Gastroesophageal sphincter (tissue), 4 donors: ENCODE data around the gene PPP2R3A. TPM values are rescaled to one million over a fixed set of nuclear protein-coding genes. Genes with fewer than 3 reads are reported as not detected.

Experiments used
- ATAC-seq: fragments of 150-250 bp; one replicate; pipeline ENCODE4 v1.9.1; 2016; ENCODE audit warnings: mild to moderate bottlenecking, moderate library complexity
- H3K27ac ChIP-seq, 4 donors: fragments of 200-600 bp; sonication (generic) in 3 of 4; 1 replicate in 3 of 4; 2 replicates in 1 of 4; pipeline ENCODE4 v1.5.1; 2016 to 2019
- H3K27me3 ChIP-seq: fragments of 200-600 bp; sonication (generic); one replicate; pipeline ENCODE4 v1.5.1; 2019
- H3K36me3 ChIP-seq, 2 donors: fragments of 200-600 bp; sonication (generic); one replicate each; pipeline ENCODE4 v1.5.1; 2019; ENCODE audit warnings: control low read depth in 1 of 2
- H3K4me1 ChIP-seq, 3 donors: fragments of 200-600 bp; sonication (generic); 1 replicate in 2 of 3; 2 replicates in 1 of 3; pipeline ENCODE4 v1.5.1; 2016 to 2019; ENCODE audit warnings: control low read depth in 2 of 3
- H3K4me3 ChIP-seq, 2 donors: fragments of 200-600 bp; sonication (generic); one replicate each; pipeline ENCODE4 v1.5.1; 2019; ENCODE audit warnings: mild to moderate bottlenecking in 1 of 2, moderate library complexity in 1 of 2
- H3K9me3 ChIP-seq, 3 donors: fragments of 200-600 bp; sonication (generic); one replicate each; pipeline ENCODE4 v1.5.1; 2017 to 2019; ENCODE audit warnings: control low read depth in 2 of 3
- EP300 ChIP-seq: sonication (generic); formaldehyde crosslinking; IDR thresholded peaks from one replicate; pipeline ENCODE4 v1.6.1; 2017; ENCODE audit warnings: antibody characterized with exemption, mild to moderate bottlenecking
- POLR2A ChIP-seq, 2 donors: fragments of 450-650 bp; IDR thresholded peaks; one replicate each; pipeline ENCODE4 v1.6.1; 2017; ENCODE audit warnings: antibody characterized with exemption in 2 of 2, mild to moderate bottlenecking in 2 of 2, moderate library complexity in 1 of 2
- POLR2AphosphoS5 ChIP-seq: sonication (generic); formaldehyde crosslinking; IDR thresholded peaks from one replicate; pipeline ENCODE4 v1.6.1; 2017; ENCODE audit warnings: antibody characterized with exemption
- WGBS, 2 donors: methylation state at CpG; one replicate each; pipeline ENCODE4 v1.1.5; 2018; ENCODE audit warnings: low coverage in 1 of 2; 5-methylcytosine and 5-hydroxymethylcytosine counted together
- total RNA-seq, 4 donors: library from RNA; depleted of rRNA; stranded (reverse); fragments of >200 nt; gene quantifications; one replicate each; pipeline ENCODE4 v1.1.0, GENCODE V29; 2016
- TF ChIP-seq, protein P1 (sequence below), 4 experiments: fragments of 200-600 bp in 2 of 4; fragments of 450-650 bp in 2 of 4; sonication (generic) in 1 of 4; IDR thresholded peaks; one replicate each; pipeline ENCODE4 v1.5.1; 2017 to 2019; ENCODE audit warnings: antibody characterized with exemption in 4 of 4, mild to moderate bottlenecking in 2 of 4, moderate library complexity in 2 of 4

PPP2R3A gene
- total RNA-seq, 4 donors from 2014 or later = 22.5 to 31.8 (median 27.8) TPM

DNA sequence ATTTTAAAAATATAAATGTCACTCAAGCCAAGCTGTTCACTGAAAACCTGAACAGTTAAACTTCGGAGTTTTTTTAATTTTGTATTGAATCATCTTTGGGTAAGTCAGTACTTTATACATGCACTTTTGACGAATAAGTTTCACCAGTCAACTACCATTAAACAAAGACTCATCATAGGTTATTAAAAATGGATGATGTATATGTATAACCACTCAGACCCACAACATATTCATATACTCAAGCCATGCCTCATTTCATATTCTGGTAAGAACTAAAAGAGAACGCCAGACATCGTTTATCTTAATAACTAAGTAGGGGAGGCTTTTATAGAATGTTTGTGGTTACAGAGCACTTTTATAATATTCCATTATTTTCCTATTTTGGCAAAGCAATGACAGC is 212.3 kb downstream of the PPP2R3A start:
- Histone ChIP-seq H3K27me3 (no peaks in the 10 kb centered on the region), H3K4me1 (peaks cover 0 to 91% (median 16%) of the 10 kb centered on the region in 3 donors), H3K4me3 (no peak overlapping the region), H3K9me3 (no peaks in the 10 kb centered on the region), H3K36me3 (no peaks in the 10 kb centered on the region), H3K27ac (no peak overlapping the region)
- no peak for ATAC-seq
- WGBS, 2 donors = 24 to 41% methylated on average over 4 of the region's 4 CpGs
- TF ChIP-seq EP300 (no peak), POLR2AphosphoS5 (no peak), POLR2A (IDR thresholded peaks at IDR 0.05) (no peak)
- TF ChIP-seq, protein P1, sequence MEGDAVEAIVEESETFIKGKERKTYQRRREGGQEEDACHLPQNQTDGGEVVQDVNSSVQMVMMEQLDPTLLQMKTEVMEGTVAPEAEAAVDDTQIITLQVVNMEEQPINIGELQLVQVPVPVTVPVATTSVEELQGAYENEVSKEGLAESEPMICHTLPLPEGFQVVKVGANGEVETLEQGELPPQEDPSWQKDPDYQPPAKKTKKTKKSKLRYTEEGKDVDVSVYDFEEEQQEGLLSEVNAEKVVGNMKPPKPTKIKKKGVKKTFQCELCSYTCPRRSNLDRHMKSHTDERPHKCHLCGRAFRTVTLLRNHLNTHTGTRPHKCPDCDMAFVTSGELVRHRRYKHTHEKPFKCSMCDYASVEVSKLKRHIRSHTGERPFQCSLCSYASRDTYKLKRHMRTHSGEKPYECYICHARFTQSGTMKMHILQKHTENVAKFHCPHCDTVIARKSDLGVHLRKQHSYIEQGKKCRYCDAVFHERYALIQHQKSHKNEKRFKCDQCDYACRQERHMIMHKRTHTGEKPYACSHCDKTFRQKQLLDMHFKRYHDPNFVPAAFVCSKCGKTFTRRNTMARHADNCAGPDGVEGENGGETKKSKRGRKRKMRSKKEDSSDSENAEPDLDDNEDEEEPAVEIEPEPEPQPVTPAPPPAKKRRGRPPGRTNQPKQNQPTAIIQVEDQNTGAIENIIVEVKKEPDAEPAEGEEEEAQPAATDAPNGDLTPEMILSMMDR (IDR thresholded peaks at IDR 0.05) = no peak

- no peak for ATAC-seq
- H3K4me1 ChIP-seq = peaks cover 0 to 91% (median 5%) of the 10 kb centered on the region in 3 donors
These were observed 216.2 kb downstream of the PPP2R3A start for GRCh38 chr3:136181741-136182140.

GRCh38 chr3:136184703-136185102 is 219.2 kb downstream of the PPP2R3A start:
- ATAC-seq = peak; percentile 73
- H3K4me3 ChIP-seq = no peak overlapping the region
- H3K27ac ChIP-seq = no peak overlapping the region
- whole genome bisulfite sequencing, 2 donors = 69 to 75% methylated on average over 2 of the region's 2 CpGs
- H3K4me1 ChIP-seq = peaks cover 0 to 97% (median 18%) of the 10 kb centered on the region in 3 donors
- H3K36me3 ChIP-seq = no peaks in the 10 kb centered on the region
- H3K27me3 ChIP-seq = no peaks in the 10 kb centered on the region
- TF ChIP-seq, protein P1 (IDR thresholded peaks at IDR 0.05) = no peak
- peak; percentile 35 for TF ChIP-seq POLR2AphosphoS5
- no peaks in the 10 kb centered on the region for H3K9me3 ChIP-seq

More at GRCh38 chr3:136181741-136182140, 216.2 kb downstream of the PPP2R3A start:
- no peaks in the 10 kb centered on the region for H3K36me3 ChIP-seq
- H3K27ac ChIP-seq = no peak overlapping the region
- no peak overlapping the region for H3K4me3 ChIP-seq
- no peaks in the 10 kb centered on the region for H3K27me3 ChIP-seq
- no peaks in the 10 kb centered on the region for H3K9me3 ChIP-seq
- 86 to 93% methylated on average over 1 to 4 of the region's 8 CpGs for WGBS, 2 donors
- TF ChIP-seq EP300 (no peak), POLR2AphosphoS5 (no peak), POLR2A (IDR thresholded peaks at IDR 0.05) (no peak)
- TF ChIP-seq, protein P1 (IDR thresholded peaks at IDR 0.05) = no peak

DNA sequence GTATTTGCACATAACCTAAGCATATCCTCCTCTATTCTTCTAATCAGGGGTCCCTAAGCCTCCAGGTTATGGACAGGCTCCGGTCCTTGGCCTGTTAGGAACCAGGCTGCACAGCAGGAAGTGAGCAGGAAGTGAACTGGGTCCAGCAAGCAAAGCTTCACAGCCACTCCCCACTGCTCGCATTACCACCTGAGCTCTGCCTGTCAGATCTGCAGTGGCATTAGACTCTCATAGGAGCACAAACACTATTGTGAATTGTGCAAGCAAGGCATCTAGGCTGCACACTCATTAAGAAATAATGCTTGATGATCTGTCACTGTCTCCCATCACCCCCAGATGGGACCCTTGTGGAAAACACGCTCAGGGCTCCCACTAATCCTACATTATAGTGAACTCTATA is 220.8 kb downstream of the PPP2R3A start:
- no peaks in the 10 kb centered on the region for H3K36me3 ChIP-seq
- H3K4me1 ChIP-seq = peaks cover 0 to 100% (median 32%) of the 10 kb centered on the region in 3 donors
- no peak overlapping the region for H3K27ac ChIP-seq
- no peak overlapping the region for H3K4me3 ChIP-seq
- H3K27me3 ChIP-seq = no peaks in the 10 kb centered on the region
- TF ChIP-seq, protein P1 (IDR thresholded peaks at IDR 0.05) = no peak
- no peak for TF ChIP-seq POLR2AphosphoS5
- TF ChIP-seq EP300 = no peak
- TF ChIP-seq POLR2A (IDR thresholded peaks at IDR 0.05) = no peak
- ATAC-seq = no peak
- 46 to 70% methylated on average over 2 to 3 of the region's 3 CpGs for WGBS, 2 donors
- no peaks in the 10 kb centered on the region for H3K9me3 ChIP-seq

DNA sequence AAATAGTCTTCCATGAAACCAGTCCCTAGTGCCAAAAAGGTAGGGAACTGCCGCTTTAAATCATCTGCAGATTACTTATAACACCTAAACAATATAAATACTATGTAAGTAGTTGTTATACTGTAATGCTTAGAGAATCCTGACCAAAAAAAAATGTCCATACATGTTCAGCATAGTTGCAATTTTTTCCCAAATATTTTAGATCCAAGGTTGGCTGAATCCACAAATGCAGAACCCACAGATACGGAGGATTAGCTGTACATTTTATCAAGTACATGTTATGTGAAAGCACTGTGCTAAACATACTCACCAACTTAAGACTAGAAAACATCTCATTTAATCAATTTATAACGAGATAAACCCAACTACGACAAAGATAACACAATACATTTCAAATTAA is 221.3 kb downstream of the PPP2R3A start:
- no peak for ATAC-seq
- H3K4me1 ChIP-seq = peaks cover 0 to 100% (median 37%) of the 10 kb centered on the region in 3 donors

More for the DNA sequence above, 221.3 kb downstream of the PPP2R3A start:
- no peak overlapping the region for H3K27ac ChIP-seq
- no peaks in the 10 kb centered on the region for H3K9me3 ChIP-seq
- no peak overlapping the region for H3K4me3 ChIP-seq
- WGBS, 2 donors = 66 to 67% methylated on average over 4 of the region's 4 CpGs
- TF ChIP-seq POLR2A (IDR thresholded peaks at IDR 0.05) (no peak), EP300 (no peak), POLR2AphosphoS5 (no peak)
- TF ChIP-seq, protein P1 (IDR thresholded peaks at IDR 0.05) = no peak
- H3K36me3 ChIP-seq = no peaks in the 10 kb centered on the region
- H3K27me3 ChIP-seq = no peaks in the 10 kb centered on the region
